Endothelial cell of umbilical vein (primary cell): Measurements from ENCODE around the gene UNCX. TPM values are rescaled to one million over a fixed set of nuclear protein-coding genes. Genes with fewer than 3 reads are reported as not detected.
"Not testable (repeated sequence)": the region's sequence is repeated elsewhere in the genome, so short reads cannot be mapped to it uniquely, and the experiment has no call there.

Experiments
- BruUV-seq: library from RNA; stranded (reverse); fragments of 400-500 nt; replicated peaks from 2 replicates; lab custom pipeline; 2021; lab: Mats Ljungman, UMichigan
- CTCF ChIA-PET: fragments of 300-600, 350-600 bp; sonication (Branson Sonifier 250); formaldehyde crosslinking; loops from one replicate; lab custom pipeline; 2021; ENCODE audit warnings: antibody characterized with exemption, inconsistent platforms; lab: Charles Lee
- POLR2A ChIA-PET: fragments of 300-600, 350-600 bp; sonication (Branson Sonifier 250); formaldehyde crosslinking; loops from one replicate; lab custom pipeline; 2021; ENCODE audit warnings: antibody characterized with exemption, inconsistent platforms; lab: Charles Lee
- DNase-seq: peaks from one replicate; pipeline ENCODE4 v3.0.0-alpha.2; 2011; ENCODE audit warnings: low read depth, low spot score
- FAIRE-seq: peaks from 2 replicates; lab custom pipeline; 2011; peaks lifted over from hg19 to GRCh38; lab: Jason Lieb, UNC
- H2AFZ ChIP-seq: 2 replicates; pipeline ENCODE4 v1.6.0; 2012; ENCODE audit warnings: low read depth, low read length, control low read depth, inconsistent platforms
- H3K27ac ChIP-seq: 2 replicates; pipeline ENCODE4 v1.5.1; 2011; ENCODE audit warnings: low read depth, mild to moderate bottlenecking, control low read depth, low read length, moderate library complexity; ENCODE audit not compliant: insufficient read depth
- H3K27me3 ChIP-seq, 2 experiments: 2 replicates each; pipeline versions ENCODE4 v1.6.0 to v1.6.1; 2011; ENCODE audit warnings: low read length in 2 of 2, mixed read lengths in 1 of 2; ENCODE audit not compliant: control insufficient read depth in 2 of 2, insufficient read depth in 2 of 2
- H3K36me3 ChIP-seq, 2 experiments: 2 replicates in 1 of 2; 3 replicates in 1 of 2; pipeline ENCODE4 v1.5.1; 2011; ENCODE audit warnings: low read length in 2 of 2, mild to moderate bottlenecking in 1 of 2, moderate library complexity in 1 of 2; ENCODE audit not compliant: control insufficient read depth in 2 of 2, insufficient read depth in 2 of 2; ENCODE audit errors: extremely low read depth in 1 of 2
- H3K4me1 ChIP-seq: 3 replicates; pipeline ENCODE4 v1.5.1; 2011; ENCODE audit warnings: mild to moderate bottlenecking, low read length; ENCODE audit not compliant: control insufficient read depth, insufficient read depth; ENCODE audit errors: extremely low read depth
- H3K4me2 ChIP-seq: 2 replicates; pipeline ENCODE4 v1.6.1; 2011; ENCODE audit warnings: low read length, control low read depth, mixed read lengths; ENCODE audit not compliant: insufficient read depth
- H3K4me3 ChIP-seq, 3 experiments: fragments of 200-600 bp in 1 of 3; sonication (generic), shearing (Covaris generic) in 1 of 3; replicated peaks in 1 of 3; 2 replicates each; pipeline ENCODE4 v1.5.1; 2011 to 2016; ENCODE audit warnings: control low read depth in 3 of 3, low read length in 3 of 3, mild to moderate bottlenecking in 2 of 3, inconsistent platforms in 1 of 3, low read depth in 1 of 3, moderate library complexity in 1 of 3; ENCODE audit not compliant: insufficient read depth in 1 of 3
- H3K79me2 ChIP-seq: 2 replicates; pipeline ENCODE4 v1.6.0; 2012; ENCODE audit warnings: low read length, inconsistent platforms; ENCODE audit not compliant: control insufficient read depth, insufficient read depth
- H3K9ac ChIP-seq: replicated peaks from 2 replicates; pipeline ENCODE3; 2011; ENCODE audit warnings: low read length, control low read depth; ENCODE audit not compliant: insufficient read depth; ENCODE audit errors: extremely low read depth
- H3K9me1 ChIP-seq: replicated peaks from 3 replicates; pipeline ENCODE4 v1.6.0; 2011; ENCODE audit warnings: mild to moderate bottlenecking, low read length; ENCODE audit not compliant: control insufficient read depth, insufficient read depth; ENCODE audit errors: extremely low read depth
- H3K9me3 ChIP-seq: replicated peaks from 2 replicates; pipeline ENCODE4 v1.5.1; 2012; ENCODE audit warnings: low read length, inconsistent platforms; ENCODE audit not compliant: control insufficient read depth, insufficient read depth
- H4K20me1 ChIP-seq: replicated peaks from 2 replicates; pipeline ENCODE3; 2011; ENCODE audit warnings: mild to moderate bottlenecking, low read length; ENCODE audit not compliant: control insufficient read depth, insufficient read depth; ENCODE audit errors: extremely low read depth
- CTCF ChIP-seq, 2 donors: IDR thresholded peaks; 1 replicate in 1 of 2; 2 replicates in 1 of 2; pipeline ENCODE4 v1.5.1; 2011; ENCODE audit warnings: low read length in 2 of 2, mild to moderate bottlenecking in 2 of 2, moderate library complexity in 2 of 2, control low read depth in 1 of 2, inconsistent platforms in 1 of 2, low read depth in 1 of 2; ENCODE audit not compliant: insufficient read depth in 1 of 2; ENCODE audit errors: extremely low read depth in 1 of 2
- EZH2 ChIP-seq: IDR thresholded peaks from 2 replicates; pipeline ENCODE4 v1.6.1; 2012; ENCODE audit warnings: borderline replicate concordance, low read depth, mild to moderate bottlenecking, moderate library complexity, low read length, inconsistent platforms; ENCODE audit not compliant: severe bottlenecking
- FOS ChIP-seq: IDR thresholded peaks from 2 replicates; pipeline ENCODE4 v1.6.1; 2011; ENCODE audit warnings: mild to moderate bottlenecking, low read length, moderate library complexity, borderline replicate concordance; ENCODE audit not compliant: insufficient read depth
- GATA2 ChIP-seq: IDR thresholded peaks from 2 replicates; pipeline ENCODE4 v1.7.0; 2011; ENCODE audit warnings: low read depth, mild to moderate bottlenecking, moderate library complexity, mixed read lengths, low read length; ENCODE audit not compliant: insufficient read length, insufficient read depth
- JUN ChIP-seq: IDR thresholded peaks from 2 replicates; pipeline ENCODE4 v1.6.1; 2011; ENCODE audit warnings: borderline replicate concordance, low read depth; ENCODE audit not compliant: insufficient read length, insufficient read depth
- MAX ChIP-seq: IDR thresholded peaks from 2 replicates; pipeline ENCODE4 v1.6.1; 2011; ENCODE audit not compliant: insufficient read depth, insufficient read length
- MYC ChIP-seq: IDR thresholded peaks from one replicate; pipeline ENCODE4 v1.6.1; 2011; ENCODE audit warnings: mild to moderate bottlenecking, low read depth, low read length
- POLR2A ChIP-seq: IDR thresholded peaks from 2 replicates; pipeline ENCODE4 v1.6.1; 2012; ENCODE audit warnings: low read depth, mild to moderate bottlenecking, control low read depth, low read length
- POLR2AphosphoS5 ChIP-seq: IDR thresholded peaks from 2 replicates; pipeline ENCODE4 v1.6.1; 2012; ENCODE audit warnings: low read depth, mild to moderate bottlenecking, control low read depth, low read length, moderate library complexity; ENCODE audit not compliant: insufficient read depth
- dilution Hi-C: fragments of 300-500 bp; cut with MboI; formaldehyde crosslinking; loops from one replicate; pipeline ENCODE4 v1.15.0; 2019; ENCODE audit warnings: low sequenced_read_pairs; ENCODE audit not compliant: extremely low pct_ligation_motif_present
- intact Hi-C: fragments of 100-400 bp; cut with micrococcal nuclease; formaldehyde crosslinking; loops from one replicate; pipeline ENCODE4 v1.10.0; 2022
- polyA plus RNA-seq, 4 experiments: library from polyadenylated mRNA; depleted of rRNA in 3 of 4; stranded (reverse) in 3 of 4; unstranded in 1 of 4; fragments of >200 nt; gene quantifications; 2 replicates each; pipeline versions ENCODE4 v1.2.1 to v1.2.3, GENCODE V29; 2011 to 2012; ENCODE audit warnings: missing spikeins in 1 of 4
- total RNA-seq: library from RNA; stranded (reverse); gene quantifications from 2 replicates; pipeline ENCODE4 v1.2.3, GENCODE V29; 2021

Gene UNCX
- total and polyA plus RNA-seq, 2 donors (not counting 3 experiments of a cell fraction or from before 2014, with no cell fraction given): not detected

DNA sequence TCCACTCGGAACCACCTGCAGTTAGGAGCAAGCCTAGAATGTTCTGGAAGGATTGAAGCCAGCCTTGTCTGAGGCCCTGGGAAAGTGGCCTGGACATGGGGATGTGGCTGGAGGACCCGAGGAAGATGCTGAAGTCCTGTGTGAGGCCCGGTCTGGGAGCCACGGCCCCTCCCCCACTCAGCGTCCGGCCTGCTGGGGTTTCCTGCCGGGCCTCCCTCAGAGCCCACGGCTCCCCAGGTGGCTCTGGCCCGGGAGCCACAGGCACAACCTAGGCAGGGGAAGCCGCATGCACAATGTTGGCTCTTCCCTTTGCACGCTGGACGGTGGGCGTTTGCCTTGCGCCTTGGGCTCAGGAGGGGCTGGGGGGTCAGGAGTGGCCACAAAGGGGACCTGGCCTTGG, 39.0 kb downstream of the UNCX start:
- H3K4me1 ChIP-seq: no peaks in the 10 kb centered on the region
- no peaks in the 10 kb centered on the region for H3K27me3 ChIP-seq
- H3K9ac ChIP-seq: no peak overlapping the region
- intact Hi-C loops: no loop called here
- FAIRE-seq: no peak
- TF ChIP-seq POLR2A (no peak), MYC (no peak), POLR2AphosphoS5 (no peak), FOS (no peak), JUN (no peak), GATA2 (no peak), MAX (no peak), CTCF (IDR thresholded peaks at IDR 0.05; ENCODE audit: extremely low read depth in 1 of 2, insufficient read depth in 1 of 2, low read depth in 1 of 2, low read length in 2 of 2) (no peak), EZH2 (no peak)
- ChIA-PET POLR2A (no interaction called here), CTCF (no interaction called here)
- H3K4me2 ChIP-seq: no peak overlapping the region
- no peak for DNase-seq
- no peaks in the 10 kb centered on the region for H3K9me3 ChIP-seq
- H3K79me2 ChIP-seq: no peaks in the 10 kb centered on the region
- H3K27ac ChIP-seq: no peak overlapping the region
- H4K20me1 ChIP-seq: no peaks in the 10 kb centered on the region
- BruUV-seq: no TSS peak
- no peak overlapping the region for H3K4me3 ChIP-seq
- H3K9me1 ChIP-seq: no peaks in the 10 kb centered on the region
- dilution Hi-C loops: no loop called here
- H3K36me3 ChIP-seq: no peaks in the 10 kb centered on the region
- no peak overlapping the region for H2AFZ ChIP-seq

DNA sequence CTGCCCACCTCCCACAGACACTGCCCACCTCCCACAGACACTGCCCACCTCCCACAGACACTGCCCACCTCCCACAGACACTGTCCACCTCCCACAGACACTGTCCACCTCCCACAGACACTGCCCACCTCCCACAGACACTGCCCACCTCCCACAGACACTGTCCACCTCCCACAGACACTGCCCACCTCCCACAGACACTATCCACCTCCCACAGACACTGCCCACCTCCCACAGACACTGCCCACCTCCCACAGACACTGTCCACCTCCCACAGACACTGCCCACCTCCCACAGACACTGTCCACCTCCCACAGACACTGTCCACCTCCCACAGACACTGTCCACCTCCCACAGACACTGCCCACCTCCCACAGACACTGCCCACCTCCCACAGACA, 39.5 kb downstream of the UNCX start:
- FAIRE-seq, POLR2A ChIA-PET, H3K79me2 ChIP-seq, H3K27ac ChIP-seq, dilution Hi-C loops, intact Hi-C loops, H2AFZ ChIP-seq, DNase-seq, H3K9me3 ChIP-seq, BruUV-seq, H3K4me1 ChIP-seq, H3K36me3 ChIP-seq, H3K4me3 ChIP-seq, H3K27me3 ChIP-seq, CTCF ChIA-PET, H3K9me1 ChIP-seq, H3K4me2 ChIP-seq, H3K9ac ChIP-seq, H4K20me1 ChIP-seq: not testable (repeated sequence)
